ENCODE data around the gene CTBP1.
"Not testable (repeated sequence)": the region's sequence is repeated elsewhere in the genome, so short reads cannot be mapped to it uniquely, and the experiment has no call there.

The CTBP1 gene

DNA sequence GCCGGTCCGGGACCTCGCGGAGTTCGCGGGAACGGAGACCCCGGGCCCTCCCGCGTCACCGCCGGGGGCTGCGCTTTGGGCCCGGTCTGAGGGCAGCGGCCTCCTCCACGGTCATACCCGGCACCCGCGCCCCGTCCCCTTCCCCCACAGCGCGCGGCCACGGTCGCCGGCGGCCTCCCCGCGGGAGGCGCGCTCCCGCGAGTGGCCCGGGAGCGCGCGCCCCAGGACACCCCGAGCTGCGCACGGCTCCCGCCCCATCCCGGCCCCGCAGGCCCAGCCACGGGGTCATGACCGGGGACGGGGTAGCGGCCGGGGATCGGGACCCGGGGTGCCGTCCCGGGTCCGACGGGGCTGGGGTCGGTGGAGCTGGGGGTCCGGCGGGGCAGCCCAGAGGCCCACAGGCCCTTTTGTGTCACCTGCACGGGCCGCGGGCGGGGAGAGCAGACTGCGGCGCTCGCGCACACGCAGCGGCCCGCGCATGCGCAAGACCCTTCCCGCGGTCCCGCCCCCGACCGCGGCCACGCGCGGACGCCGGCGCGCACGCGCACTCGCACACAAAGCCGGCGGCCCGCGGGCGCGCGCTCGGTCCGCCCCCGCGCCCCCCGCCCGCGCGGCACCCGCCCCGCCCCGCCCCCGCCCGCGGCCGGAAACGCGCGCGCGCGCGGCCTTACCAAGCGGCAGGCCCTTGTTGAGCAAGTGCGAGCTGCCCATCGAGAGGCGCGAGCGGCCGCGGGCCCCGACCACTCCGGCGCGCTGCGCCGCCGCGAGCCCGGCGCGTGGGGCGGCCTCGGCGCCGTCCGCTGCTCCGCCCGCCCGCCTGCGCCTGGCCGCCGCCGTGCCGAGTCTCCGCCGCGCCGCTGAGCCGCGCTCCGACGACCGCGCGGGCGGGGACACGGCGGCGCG, at the start of gene CTBP1:
Gene CTBP1, minus strand, starts transcription at position 886 of the 903 bp plus-strand sequence. CDS start 7,799 bp downstream, outside the sequence.
- DNase-seq: peak; percentile 80

DNA sequence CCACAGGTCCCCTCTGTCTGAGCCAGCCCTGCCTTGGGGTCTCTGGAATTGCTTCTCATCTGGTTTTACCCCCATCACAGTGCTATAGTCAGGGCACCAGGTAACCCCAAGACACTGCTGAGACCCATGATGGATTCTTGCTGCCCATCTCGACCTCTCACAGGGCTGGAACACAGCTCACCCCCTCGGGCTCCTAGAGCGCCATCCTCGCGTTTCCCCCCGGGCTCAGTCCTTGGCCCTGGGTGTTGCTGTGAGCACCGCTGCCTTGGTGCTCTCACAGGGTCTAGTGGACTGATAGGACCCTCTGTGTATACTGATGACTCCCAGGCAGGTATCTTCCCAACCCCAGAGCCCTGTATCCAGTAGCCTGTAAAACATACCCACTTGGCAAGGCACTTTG, 49.5 kb upstream of the CTBP1 start:
- no peak for DNase-seq

- no peak for DNase-seq
Observed at GRCh38 chr4:1297456-1298325, 48.8 kb upstream of the CTBP1 start.

DNA sequence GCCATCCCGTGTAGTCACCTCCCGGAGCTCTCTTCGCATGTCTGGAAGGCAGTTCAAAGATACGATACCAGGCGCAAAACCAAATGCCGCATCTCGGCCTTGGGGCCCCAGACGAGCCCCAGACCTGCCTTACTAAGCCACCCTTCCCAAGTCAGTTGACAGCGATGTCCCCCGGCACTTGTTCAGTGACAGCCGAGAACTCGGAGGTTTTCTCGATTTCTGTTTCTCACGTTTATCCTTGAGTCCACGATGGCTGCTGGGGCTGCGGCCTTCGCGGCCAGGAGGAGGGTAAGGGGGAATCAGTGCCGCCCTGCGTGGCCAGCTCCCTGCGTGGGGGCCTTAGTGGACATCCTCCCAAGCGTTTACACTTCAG, 48.1 kb upstream of the CTBP1 start:
- no peak for DNase-seq

DNA sequence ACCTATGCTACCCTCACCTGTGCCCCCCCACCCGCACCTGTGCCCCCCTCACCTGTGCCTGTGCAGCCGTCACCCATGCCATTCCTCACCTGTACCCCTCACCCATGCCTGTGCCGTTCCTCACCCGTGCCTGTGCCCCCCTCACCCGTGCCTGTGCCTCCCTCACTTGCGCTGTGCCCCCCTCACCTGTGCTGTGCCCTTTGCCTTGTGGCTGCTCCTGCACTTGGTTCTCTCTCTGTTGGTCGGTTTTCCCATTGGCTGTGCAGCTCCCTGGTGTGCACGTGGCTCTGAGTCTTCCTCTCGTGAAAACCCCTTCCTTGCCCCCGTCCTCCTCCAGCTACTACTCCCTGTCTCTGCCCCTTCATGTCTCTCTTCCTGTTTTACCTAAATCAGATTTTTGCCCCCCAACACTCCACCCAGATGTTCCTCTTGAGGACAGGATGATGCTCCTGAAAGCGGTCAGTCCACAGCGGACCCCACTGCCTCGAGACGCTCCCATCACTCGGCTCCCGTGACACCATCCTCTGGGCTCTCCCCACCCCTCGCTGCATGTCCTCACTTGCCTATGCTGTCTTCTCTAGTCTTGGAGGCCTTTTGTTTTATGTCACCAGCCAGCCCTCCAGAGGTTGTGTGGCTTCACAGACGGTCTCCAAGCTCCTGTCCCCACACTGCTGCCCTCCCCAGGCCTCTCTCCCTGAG, 47.5 kb upstream of the CTBP1 start:
- DNase-seq: no peak

DNA sequence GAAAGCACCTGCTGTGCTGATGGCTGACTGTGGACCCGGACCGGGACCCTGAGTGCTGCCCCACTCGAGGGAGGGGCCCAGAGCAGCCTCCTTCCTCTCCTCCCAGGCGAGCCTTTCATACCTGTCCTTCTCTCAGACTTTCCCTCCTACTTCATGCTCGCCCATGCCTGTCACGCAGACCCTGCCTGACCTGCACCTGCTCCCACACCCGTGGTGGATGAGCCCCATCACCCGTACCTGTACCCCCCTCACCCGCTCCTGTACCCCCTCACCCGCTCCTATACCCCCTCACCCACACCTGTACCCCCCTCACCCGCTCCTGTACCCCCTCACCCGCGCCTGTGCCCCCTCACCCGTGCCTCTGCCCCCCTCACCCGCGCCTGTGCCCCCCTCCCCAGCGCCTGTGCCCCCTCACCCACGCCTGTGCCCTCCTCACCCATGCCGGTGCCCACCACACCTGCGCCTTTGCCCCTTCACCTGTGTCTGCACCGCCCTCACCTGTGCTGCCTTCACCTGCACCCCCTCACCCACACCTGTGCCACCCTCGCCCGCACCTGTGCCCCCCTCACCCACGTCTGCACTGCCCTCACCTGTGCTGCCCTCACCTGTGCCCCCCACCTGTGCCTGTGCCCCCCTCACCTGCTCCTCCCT, 46.6 kb upstream of the CTBP1 start:
- DNase-seq: no peak

GRCh38 chr4:1294891-1295290, 46.0 kb upstream of the CTBP1 start:
- no peak for DNase-seq

- no peak for DNase-seq
Observed at GRCh38 chr4:1294424-1294823, 45.5 kb upstream of the CTBP1 start.

DNA sequence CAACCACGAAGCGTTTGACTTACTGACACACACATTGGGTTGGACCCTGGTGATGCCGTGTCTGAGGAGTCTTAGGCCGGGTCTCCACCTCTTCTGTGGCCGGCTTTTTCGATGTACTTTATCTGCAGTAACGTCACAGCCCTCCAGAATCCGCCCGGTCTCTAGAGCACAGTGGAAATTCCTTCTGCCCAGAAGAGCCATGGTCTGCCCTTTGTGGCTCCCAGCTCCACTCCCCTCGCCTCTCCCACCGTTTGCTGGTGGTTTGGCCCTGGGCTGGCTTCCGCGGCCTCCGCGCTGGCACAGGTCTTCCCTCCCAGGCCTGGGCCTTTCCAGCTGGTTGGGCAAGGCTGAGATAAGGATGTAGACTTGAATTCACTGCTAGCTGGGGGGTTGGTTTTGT, 45.1 kb upstream of the CTBP1 start:
- no peak for DNase-seq

- no peak for DNase-seq
Observed at GRCh38 chr4:1293531-1293941, 44.6 kb upstream of the CTBP1 start.

- DNase-seq: not testable (repeated sequence)
Observed at GRCh38 chr4:1292703-1293011, 43.7 kb upstream of the CTBP1 start.

GRCh38 chr4:1291996-1292702, 43.2 kb upstream of the CTBP1 start:
- no peak for DNase-seq

GRCh38 chr4:1291091-1291490, 42.2 kb upstream of the CTBP1 start:
- no peak for DNase-seq

GRCh38 chr4:1290165-1290977, 41.4 kb upstream of the CTBP1 start:
- DNase-seq: no peak

DNA sequence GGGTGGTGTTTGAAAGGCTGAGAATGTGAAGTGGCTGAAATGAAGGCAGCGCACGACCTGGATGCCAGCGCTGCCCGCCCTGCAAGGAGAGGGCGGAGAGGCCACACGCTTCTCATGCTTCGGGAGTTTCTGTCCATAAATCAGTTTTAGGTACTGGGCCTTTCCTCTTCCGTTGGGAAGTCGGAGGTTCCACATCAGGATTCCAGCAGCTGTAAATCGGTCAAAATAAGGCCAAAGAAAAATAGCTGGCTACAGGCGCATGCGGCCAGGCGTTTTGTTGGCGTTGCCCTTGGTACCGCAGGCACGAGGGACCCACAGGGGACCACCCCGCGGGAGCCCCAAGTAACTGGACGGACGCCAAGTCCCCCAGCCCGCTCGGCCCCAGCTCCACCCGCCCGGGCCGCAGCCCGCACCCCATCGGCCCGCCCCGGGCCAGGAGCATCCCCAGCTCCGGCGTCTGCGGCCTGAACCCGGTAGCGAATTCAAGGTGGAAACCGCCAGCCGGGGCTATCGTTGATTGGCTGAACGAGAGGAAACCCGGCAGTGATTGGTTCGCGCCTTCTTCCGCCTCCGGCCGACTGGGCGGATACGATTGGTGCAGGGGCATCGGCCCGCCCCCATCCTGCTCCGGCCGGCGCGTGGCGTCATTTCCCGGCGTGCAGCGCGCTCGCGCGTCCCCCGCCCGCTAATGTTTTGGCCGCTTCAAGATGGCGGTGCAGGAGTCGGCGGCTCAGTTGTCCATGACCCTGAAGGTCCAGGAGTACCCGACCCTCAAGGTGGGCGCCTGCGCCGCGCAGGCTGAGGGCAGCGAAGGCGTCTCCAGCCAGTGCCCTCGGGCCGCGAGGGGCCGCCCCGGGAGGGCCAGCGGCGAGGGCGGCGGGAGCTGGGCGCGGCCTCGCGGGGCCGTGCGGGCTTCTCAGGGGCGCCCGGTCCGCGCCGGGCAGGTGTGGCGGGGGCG, 40.6 kb upstream of the CTBP1 start, which contains the start of gene MAEA:
Gene MAEA, plus strand, starts transcription at position 685 of the 958 bp plus-strand sequence. Its CDS starts 23 bp downstream, at position 708.
- peak; percentile 96 for DNase-seq

DNA sequence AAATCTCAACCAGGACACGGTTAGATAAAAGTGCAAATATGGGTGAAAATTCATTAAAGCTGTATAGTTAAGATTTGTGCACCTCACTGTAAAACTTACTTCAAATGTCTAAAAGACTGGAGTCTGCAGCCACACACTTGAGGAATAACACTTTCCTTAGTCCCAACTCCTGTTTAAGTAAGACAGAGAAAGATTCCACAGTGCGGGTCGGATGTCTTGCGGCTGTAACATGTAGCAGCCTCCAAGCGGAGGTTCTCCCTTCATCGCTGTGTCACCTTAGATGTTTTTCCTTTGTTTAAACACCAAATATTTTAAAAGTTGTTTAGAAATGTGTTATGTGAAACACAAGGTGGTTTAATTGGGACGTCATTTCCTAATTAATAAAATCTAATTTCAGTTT, 39.9 kb upstream of the CTBP1 start:
- no peak for DNase-seq

DNA sequence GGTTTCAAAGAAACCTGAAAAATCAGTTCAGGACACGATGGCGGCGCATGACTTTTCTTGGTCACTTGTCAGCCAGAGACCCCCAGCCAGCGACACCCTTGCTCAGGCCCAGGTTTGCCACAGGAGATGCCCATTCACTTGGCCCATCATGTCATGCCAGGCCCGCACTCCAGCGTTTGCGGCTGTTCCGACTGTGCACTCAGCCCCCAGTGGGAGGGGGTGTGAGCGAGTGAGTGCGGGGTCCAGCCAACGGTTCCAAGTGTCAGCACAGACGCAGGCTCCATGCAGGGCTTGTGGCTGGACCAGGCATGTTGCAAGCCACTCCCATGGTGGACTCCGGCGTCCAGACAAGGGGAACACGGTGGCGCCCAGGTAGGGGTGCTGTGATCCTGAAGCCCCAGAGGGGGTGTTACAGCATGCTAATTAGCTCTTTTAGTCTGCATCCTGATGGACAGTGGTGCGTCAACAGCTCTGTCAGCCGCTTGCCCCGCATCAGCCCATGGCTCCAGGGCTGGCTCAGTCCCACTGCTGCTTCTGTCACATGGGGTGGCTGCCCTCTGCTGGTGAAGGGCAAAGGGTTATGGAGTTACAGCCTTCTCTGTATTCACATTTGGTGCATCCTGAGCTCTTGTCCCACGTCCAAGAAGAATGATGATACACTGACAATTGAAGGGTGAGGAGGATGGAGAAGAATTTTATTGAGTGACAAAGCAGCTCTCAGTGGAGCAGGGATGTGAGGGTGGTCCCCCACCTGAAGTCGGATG, 37.0 kb upstream of the CTBP1 start:
- DNase-seq: peak; percentile 25

GRCh38 chr4:1285151-1285789, 36.3 kb upstream of the CTBP1 start:
- DNase-seq: no peak

DNA sequence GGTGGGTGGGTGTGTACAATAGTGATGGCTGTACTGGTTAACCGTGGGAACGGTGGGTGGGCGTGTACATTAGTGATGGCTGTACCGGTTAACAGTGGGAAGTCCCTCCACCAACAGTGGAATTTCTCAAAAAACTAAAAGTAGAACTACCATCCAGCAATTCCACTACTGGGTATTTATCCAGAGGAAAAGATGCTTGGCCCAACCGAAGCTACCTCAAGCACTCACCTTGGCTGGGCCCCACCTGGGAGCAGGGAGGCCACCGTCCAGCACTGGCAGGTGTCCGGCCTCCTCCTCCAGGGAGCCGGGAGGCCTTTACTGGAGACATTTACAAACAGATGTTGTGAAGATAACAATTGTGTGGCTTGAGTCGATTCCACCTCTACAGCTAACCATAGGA, 34.8 kb upstream of the CTBP1 start:
- DNase-seq: no peak

All from CD4-positive, alpha-beta T cell treated with Interleukin-4 for 4 hours (primary cell).